Measurements from ENCODE around the gene TMEM270. TPM values are rescaled to one million over a fixed set of nuclear protein-coding genes. Genes with fewer than 3 reads are reported as not detected.
"Not testable (repeated sequence)": the region's sequence is repeated elsewhere in the genome, so short reads cannot be mapped to it uniquely, and the experiment has no call there.

The TMEM270 gene
- total RNA-seq, 4 donors from 2014 or later: not detected

DNA sequence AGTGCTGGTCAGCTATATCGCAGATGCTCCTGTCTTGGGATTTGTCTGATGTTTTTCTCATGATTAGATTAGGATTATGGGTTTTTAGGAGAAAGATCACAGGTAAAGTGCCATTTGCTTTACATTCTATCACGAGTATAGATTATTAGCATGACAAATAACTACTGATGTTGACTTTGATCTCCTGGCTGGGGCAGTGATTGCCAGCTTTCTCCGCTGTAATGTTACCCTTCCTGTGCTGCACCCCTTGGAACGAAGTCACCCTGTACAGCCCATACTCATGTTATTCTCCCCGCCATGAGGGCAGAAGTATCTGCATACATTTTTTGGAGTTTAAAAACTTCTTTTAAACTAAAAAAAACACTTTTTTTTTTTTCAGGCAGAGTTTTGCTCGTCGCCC is 40.9 kb upstream of the TMEM270 start:
- H3K36me3 ChIP-seq: no peaks in the 10 kb centered on the region
- no peak overlapping the region for H3K27ac ChIP-seq
- H3K27me3 ChIP-seq: no peaks in the 10 kb centered on the region
- H3K4me1 ChIP-seq: no peaks in the 10 kb centered on the region
- 80 to 85% methylated on average over 5 to 7 of the region's 7 CpGs for WGBS, 2 donors (ENCODE audit: low coverage in 1 of 2)
- ATAC-seq: no peak
- H3K9me3 ChIP-seq: no peaks in the 10 kb centered on the region
- H3K4me3 ChIP-seq: no peak overlapping the region
- TF ChIP-seq POLR2A (IDR thresholded peaks at IDR 0.05) (no peak), POLR2AphosphoS5 (IDR thresholded peaks at IDR 0.05) (no peak), EP300 (IDR thresholded peaks at IDR 0.05) (no peak)
- TF ChIP-seq, protein P1, sequence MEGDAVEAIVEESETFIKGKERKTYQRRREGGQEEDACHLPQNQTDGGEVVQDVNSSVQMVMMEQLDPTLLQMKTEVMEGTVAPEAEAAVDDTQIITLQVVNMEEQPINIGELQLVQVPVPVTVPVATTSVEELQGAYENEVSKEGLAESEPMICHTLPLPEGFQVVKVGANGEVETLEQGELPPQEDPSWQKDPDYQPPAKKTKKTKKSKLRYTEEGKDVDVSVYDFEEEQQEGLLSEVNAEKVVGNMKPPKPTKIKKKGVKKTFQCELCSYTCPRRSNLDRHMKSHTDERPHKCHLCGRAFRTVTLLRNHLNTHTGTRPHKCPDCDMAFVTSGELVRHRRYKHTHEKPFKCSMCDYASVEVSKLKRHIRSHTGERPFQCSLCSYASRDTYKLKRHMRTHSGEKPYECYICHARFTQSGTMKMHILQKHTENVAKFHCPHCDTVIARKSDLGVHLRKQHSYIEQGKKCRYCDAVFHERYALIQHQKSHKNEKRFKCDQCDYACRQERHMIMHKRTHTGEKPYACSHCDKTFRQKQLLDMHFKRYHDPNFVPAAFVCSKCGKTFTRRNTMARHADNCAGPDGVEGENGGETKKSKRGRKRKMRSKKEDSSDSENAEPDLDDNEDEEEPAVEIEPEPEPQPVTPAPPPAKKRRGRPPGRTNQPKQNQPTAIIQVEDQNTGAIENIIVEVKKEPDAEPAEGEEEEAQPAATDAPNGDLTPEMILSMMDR (IDR thresholded peaks at IDR 0.05): no peak

DNA sequence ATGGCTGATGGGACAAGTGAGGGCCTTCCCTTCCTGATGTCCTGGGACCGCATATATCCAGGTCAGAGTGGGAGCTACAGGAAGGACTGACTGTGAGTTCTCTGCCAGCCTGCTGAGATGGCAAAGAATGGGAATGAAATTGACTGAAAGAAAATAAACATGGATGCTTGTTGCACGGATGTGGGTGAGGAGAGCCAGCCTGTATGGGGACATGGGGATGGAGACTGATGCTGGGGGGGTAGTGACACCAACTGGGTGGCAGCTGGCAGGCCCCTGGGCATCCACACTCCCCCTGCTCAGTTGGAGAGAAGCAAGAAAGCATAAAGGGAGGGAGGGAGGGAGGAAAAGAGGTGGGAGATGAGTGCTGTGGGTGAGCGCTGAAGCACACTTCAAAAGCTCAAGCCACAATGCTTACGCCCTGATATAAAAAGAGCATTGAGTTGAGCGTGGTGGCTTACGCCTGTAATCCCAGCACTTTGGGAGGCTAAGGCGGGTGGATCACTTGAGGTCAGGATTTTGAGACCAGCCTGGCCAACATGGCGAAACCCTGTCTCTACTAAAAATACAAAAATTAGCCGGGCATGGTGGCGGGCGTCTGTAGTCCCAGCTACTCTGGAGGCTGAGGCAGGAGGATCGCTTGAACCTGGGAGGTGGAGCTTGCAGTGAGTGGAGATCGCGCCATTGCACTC is 39.2 kb upstream of the TMEM270 start:
- not testable (repeated sequence) for H3K36me3 ChIP-seq, H3K4me1 ChIP-seq, H3K27ac ChIP-seq, H3K27me3 ChIP-seq, H3K9me3 ChIP-seq, ATAC-seq, H3K4me3 ChIP-seq
- WGBS, 2 donors (ENCODE audit: low coverage in 1 of 2): 92 to 94% methylated on average over 5 to 7 of the region's 14 CpGs

DNA sequence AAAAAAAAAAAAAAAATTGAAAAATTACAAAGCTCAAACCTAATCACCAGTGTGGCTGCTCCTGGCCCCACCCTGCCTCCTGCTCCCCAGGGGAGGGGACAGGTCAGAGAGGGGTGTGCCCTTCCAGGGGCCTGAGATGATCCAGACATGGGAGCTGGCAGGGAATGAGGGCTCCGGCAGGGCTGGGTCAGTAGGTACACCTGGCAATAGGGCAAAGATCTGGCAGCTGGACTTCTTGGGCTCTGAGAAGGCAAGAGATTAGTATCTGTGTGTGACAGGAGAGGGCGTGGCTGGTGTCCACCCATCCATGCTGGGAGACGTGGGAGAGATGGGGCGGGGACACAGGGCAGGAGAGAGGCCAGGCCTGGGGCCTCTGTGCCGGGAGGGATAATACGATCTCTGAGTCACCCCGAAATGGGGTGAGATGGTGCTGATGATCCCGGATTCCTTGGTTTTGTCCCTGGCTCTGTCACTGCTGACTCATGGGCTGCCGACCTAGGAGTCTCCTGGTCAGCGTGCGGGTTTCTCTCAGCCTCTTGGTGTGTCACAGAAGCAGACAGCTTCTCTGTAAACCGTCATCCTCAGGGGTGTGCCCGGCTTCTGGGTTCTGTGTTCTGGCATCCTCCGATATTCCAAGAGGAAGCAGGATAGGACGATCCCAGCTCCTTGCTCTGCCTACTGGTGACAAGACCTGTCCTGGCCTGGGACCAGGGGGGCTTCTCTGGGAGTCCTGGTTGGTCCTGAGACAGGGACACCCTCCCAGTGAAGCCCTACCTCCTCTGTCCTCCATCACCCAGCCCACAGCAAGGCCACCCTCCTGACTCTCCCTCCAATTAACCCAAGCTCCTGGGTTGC is 38.4 kb upstream of the TMEM270 start:
- TF ChIP-seq POLR2A (IDR thresholded peaks at IDR 0.05): no peak
- TF ChIP-seq, protein P1 (IDR thresholded peaks at IDR 0.05): no peak
- TF ChIP-seq POLR2AphosphoS5 (IDR thresholded peaks at IDR 0.05): no peak
- TF ChIP-seq EP300 (IDR thresholded peaks at IDR 0.05): no peak
- H3K9me3 ChIP-seq: no peaks in the 10 kb centered on the region
- peak overlapping the region in 1 of 4 donors; percentile 48 for H3K27ac ChIP-seq
- 43 to 61% methylated on average over 2 to 5 of the region's 15 CpGs for WGBS, 2 donors (ENCODE audit: low coverage in 1 of 2)
- no peak overlapping the region for H3K4me3 ChIP-seq
- H3K4me1 ChIP-seq: peaks cover 0 to 4% (median 2%) of the 10 kb centered on the region in 3 donors
- H3K27me3 ChIP-seq: no peaks in the 10 kb centered on the region
- peak; percentile 81 for ATAC-seq
- no peaks in the 10 kb centered on the region for H3K36me3 ChIP-seq

DNA sequence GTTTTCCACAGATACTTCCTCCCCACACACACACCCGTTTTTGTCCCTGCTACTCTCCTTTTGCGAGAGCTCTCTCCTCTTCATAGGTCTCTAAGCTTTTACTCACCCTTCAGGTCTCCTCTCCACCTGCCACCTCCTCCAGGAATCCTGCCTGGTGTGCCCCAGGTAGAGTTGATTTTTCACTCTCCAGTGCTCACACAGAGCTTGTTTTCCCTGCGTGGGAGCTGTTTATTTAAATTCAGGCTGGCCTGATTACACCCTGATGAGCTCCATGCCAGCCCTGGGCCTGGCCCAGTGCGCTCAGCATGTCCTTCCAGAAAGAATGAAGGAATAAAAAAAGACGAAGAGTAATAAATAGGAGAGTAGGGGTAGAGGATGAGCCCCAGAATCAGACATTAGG is 37.7 kb upstream of the TMEM270 start:
- no peak for TF ChIP-seq EP300 (IDR thresholded peaks at IDR 0.05)
- TF ChIP-seq, protein P1 (IDR thresholded peaks at IDR 0.05): no peak
- no peak for TF ChIP-seq POLR2A (IDR thresholded peaks at IDR 0.05)
- TF ChIP-seq POLR2AphosphoS5 (IDR thresholded peaks at IDR 0.05): no peak
- Histone ChIP-seq H3K27me3 (no peaks in the 10 kb centered on the region), H3K27ac (peak overlapping the region in 1 of 4 donors; percentile 48), H3K4me3 (no peak overlapping the region), H3K9me3 (no peaks in the 10 kb centered on the region), H3K36me3 (no peaks in the 10 kb centered on the region), H3K4me1 (peaks cover 0 to 11% (median 8%) of the 10 kb centered on the region in 3 donors)
- WGBS, 2 donors (ENCODE audit: low coverage in 1 of 2): 82% methylated on average over 5 of the region's 5 CpGs; no CpG with 5 or more reads in 1 of the 2 donors
- ATAC-seq: no peak

DNA sequence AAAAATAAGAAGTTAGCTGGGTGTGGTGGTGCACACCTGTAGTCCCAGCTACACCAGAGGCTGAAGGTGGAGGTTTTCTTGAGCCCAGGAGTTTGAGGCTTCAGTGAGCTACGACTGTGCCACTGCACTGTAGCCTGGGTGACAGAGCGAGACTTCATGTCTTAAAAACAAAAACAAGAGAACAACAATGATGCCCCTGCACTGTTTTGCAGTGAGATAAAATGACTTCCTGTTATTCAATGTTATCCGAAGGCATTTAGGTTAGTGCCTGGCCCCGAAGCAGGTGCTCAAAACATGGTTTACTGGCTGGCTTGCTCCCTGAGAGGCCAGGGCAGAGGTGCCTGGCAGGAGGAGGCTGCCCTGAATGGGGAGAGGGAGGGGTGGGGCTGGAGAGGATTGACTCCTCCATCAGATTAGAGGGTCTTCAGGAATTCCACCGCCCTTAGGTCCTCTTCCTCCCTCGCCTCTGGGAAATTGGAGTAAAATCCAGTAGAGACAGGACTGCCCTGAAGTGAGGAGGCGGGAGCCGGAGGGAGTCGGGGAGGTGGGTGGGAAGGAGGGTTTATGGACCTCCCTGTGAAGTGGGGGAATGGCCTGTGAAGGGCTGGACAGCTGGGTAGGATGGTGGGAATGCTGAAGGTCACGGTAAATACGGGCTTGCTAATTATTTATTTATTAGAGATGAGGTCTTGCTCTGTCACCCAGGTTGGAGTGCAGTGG is 36.9 kb upstream of the TMEM270 start:
- Histone ChIP-seq H3K9me3 (no peaks in the 10 kb centered on the region), H3K4me1 (peaks cover 0 to 13% (median 8%) of the 10 kb centered on the region in 3 donors), H3K4me3 (no peak overlapping the region), H3K27me3 (no peaks in the 10 kb centered on the region), H3K36me3 (no peaks in the 10 kb centered on the region), H3K27ac (no peak overlapping the region)
- TF ChIP-seq, protein P1 (IDR thresholded peaks at IDR 0.05): no peak
- no peak for TF ChIP-seq POLR2A (IDR thresholded peaks at IDR 0.05)
- TF ChIP-seq EP300 (IDR thresholded peaks at IDR 0.05): no peak
- no peak for TF ChIP-seq POLR2AphosphoS5 (IDR thresholded peaks at IDR 0.05)
- ATAC-seq: no peak
- 78 to 82% methylated on average over 7 of the region's 11 CpGs for WGBS, 2 donors (ENCODE audit: low coverage in 1 of 2)

Measured in gastroesophageal sphincter (tissue), 4 donors.